ENCODE results near the gene BMAL1. TPM values are rescaled to one million over a fixed set of nuclear protein-coding genes. Genes with fewer than 3 reads are reported as not detected.
A peak's percentile ranks its signal among the peaks of the same experiment; 100 is the strongest.

BMAL1 gene
- total and polyA plus RNA-seq, 2 of the 4 experiments (the other 2 are of a cell fraction): 8.8 to 9.9 TPM

GRCh38 chr11:13316528-13316961 is 39.0 kb downstream of the BMAL1 start:
- Histone ChIP-seq H2AK5ac (ENCODE audit: low read depth, low read length) (peak overlapping the region; percentile 65; the same call in 1 of the 2 replicates), H3K23ac (ENCODE audit: low read depth, low read length) (peak overlapping the region; percentile 38; the same call in 1 of the 2 replicates), H3K9me1 (ENCODE audit: insufficient read depth, low read length) (peaks cover 27% of the 10 kb centered on the region), H4K8ac (ENCODE audit: low read depth in 2 of 2, low read length in 2 of 2) (peak overlapping the region; percentile 47 to 54; a peak in 1 of 4 replicates), H4K5ac (ENCODE audit: low read depth, low read length) (peak overlapping the region; percentile 24; the same call in 1 of the 2 replicates), H2AK9ac (replicated peaks; ENCODE audit: low read depth, low read length, poor library complexity) (peak overlapping the region; percentile 38), H2BK15ac (ENCODE audit: low read depth, low read length) (no peak overlapping the region), H3K18ac (ENCODE audit: low read depth, low read length) (no peak overlapping the region), H3K27ac (ENCODE audit: insufficient read depth, low read length) (no peak overlapping the region), H2BK120ac (ENCODE audit: low read depth, low read length) (no peak overlapping the region), H3K9me3 (ENCODE audit: control insufficient read depth, insufficient read depth, low read length) (no peaks in the 10 kb centered on the region), H3K56ac (ENCODE audit: extremely low read depth, insufficient read depth, low read length) (no peak overlapping the region), H2BK20ac (ENCODE audit: low read depth, low read length) (peak overlapping the region; percentile 14; the same call in 1 of the 2 replicates), H2AFZ (replicated peaks; ENCODE audit: low read length, poor library complexity) (peak overlapping the region; percentile 5), H3K9ac (ENCODE audit: low read depth, low read length) (no peak overlapping the region), H3K27me3 (ENCODE audit: control insufficient read depth, insufficient read depth, low read length) (no peaks in the 10 kb centered on the region), H4K20me1 (ENCODE audit: insufficient read depth, low read length) (peaks cover 18% of the 10 kb centered on the region), H3K4me1 (ENCODE audit: control insufficient read depth, insufficient read depth, low read length) (peaks cover 4% of the 10 kb centered on the region), H3K79me1 (ENCODE audit: low read depth in 1 of 2, low read length in 2 of 2) (peaks cover 35 to 72% of the 10 kb centered on the region in 2 experiments), H4K91ac (ENCODE audit: insufficient read depth, low read depth, low read length) (no peak overlapping the region), H3K4ac (ENCODE audit: low read depth, low read length) (peak overlapping the region; percentile 62), H3K36me3 (ENCODE audit: control insufficient read depth, insufficient read depth, low read length) (peaks cover 3% of the 10 kb centered on the region; the same call in 1 of the 2 replicates), H2BK5ac (ENCODE audit: low read depth, low read length, poor library complexity, severe bottlenecking) (no peak overlapping the region), H3K4me2 (ENCODE audit: low read depth, low read length) (no peak overlapping the region), H3K4me3 (ENCODE audit: insufficient read depth, low read depth, low read length) (no peak overlapping the region), H3K14ac (replicated peaks; ENCODE audit: low read depth, low read length) (peak overlapping the region; percentile 58; the same call in 1 of the 2 replicates)
- ChIA-PET POLR2A (ENCODE audit: unreplicated experiment) (no interaction called here), CTCF (no interaction called here)
- dilution Hi-C loops (cut with HindIII; ENCODE audit: low sequenced_read_pairs, unreplicated experiment): no loop called here
- intact Hi-C loops (cut with micrococcal nuclease): no loop called here
- ATAC-seq (ENCODE audit: low read depth): peak; percentile 85
- peak; percentile 55 for DNase-seq
- TF ChIP-seq MAFK (IDR thresholded peaks at IDR 0.05; ENCODE audit: low read depth, low read length) (no peak), NFE2L2 (IDR thresholded peaks at IDR 0.05; ENCODE audit: low read depth, low read length) (no peak), CHD1 (IDR thresholded peaks at IDR 0.05; ENCODE audit: low read depth, low read length) (no peak), ELK1 (IDR thresholded peaks at IDR 0.05; ENCODE audit: borderline replicate concordance, low read depth, low read length) (no peak), FOS (IDR thresholded peaks at IDR 0.05; ENCODE audit: low read depth, low read length) (no peak), MXI1 (IDR thresholded peaks at IDR 0.05; ENCODE audit: borderline replicate concordance, low read depth, low read length) (no peak), RCOR1 (IDR thresholded peaks at IDR 0.05; ENCODE audit: insufficient replicate concordance, low read length) (no peak), MAZ (IDR thresholded peaks at IDR 0.05; ENCODE audit: borderline replicate concordance, low read depth, low read length) (no peak)
- no CpG with 5 or more reads among the region's 4 CpGs for WGBS, 2 experiments (ENCODE audit: extremely low coverage in 2 of 2, insufficient read length in 1 of 2)
- no TSS peak for BruUV-seq (replicated peaks)
- in situ Hi-C loops (cut with MboI; ENCODE audit: low sequenced_read_pairs): no loop called here

Data from IMR-90 (cell line).